ENCODE results near the gene RBM47.

RBM47 gene

DNA sequence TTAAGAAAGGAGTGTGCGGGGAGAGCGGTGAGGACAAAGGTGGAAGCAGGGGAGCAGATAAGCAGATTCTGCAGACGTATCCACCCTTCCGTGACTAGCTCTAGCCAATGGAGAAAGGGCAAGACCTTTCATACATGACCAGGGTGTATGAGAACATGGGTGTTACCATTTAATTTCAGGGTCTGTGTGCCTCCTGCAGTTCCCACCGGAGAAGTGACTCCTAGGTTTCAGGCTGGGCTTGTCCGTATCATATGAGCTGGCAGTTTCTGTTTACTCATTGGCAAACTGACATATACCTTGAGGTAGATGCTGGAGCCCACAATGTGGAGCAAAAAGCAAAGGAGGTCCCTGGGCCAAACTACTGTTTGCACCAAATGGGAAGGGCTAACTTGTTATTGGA is 6.8 kb downstream of the RBM47 start:
- DNase-seq, result no peak

DNA sequence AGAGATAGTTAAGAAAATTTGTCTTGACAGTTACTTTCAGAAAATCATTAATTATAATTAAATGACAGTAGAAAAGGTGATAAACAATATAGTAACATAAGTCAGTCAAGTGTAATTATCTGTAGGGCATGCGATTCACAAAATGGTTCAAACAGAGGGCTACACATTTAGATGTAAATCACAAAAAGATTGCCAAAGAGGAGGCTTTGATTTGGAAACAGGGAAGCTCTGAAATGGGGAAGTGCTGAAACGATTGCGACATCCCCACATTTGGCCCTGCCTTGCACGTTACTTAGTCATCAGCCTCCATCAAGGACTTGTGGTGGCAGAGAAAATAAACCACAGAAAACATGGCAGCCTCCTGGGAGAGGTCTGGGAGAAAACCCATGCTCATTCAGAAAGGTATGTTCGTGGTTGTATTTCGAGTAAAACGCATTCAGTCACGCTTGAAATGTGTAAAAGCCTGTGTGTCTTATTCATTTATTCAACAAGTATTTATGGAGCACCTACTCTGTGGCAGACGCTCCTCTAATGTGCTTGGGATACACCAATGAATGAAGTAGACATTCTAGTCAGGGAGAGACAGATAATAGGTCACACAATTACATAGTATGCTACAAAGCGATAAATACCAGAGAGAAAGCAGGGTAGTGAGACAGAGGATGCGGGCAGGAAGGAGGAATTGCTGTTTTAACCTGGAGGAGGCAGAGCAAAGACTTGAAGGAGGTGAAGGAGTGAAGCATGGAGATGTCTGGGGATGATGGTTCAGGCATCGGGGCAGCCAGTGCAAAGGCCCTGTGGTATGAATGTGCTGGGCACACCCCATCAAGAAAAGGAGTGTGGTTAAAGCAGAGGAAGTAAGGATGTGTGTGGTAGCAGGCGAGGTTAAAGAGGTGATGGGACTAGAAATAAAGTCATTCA is 7.8 kb downstream of the RBM47 start:
- peak; percentile 99 for DNase-seq

GRCh38 chr4:40621229-40621591 is 8.5 kb downstream of the RBM47 start:
- DNase-seq, result no peak

DNA sequence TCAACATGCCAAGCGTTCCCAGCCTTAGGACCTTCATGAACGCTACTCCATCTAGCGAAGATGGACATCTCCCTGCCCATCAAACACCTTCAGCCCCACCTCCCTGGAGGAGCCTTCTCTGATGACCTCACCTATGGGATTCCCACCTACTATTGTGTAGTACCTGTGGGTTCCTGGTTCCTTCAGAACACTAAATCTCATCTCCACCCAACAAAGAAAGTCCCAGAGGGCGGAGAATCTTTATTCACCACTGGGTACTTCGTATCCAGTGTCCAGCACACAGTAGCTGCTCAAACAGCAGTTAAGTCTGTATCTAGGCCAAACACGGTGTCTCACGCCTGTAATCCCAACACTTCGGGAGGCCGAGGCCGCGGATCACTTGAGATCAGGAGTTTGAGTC is 10.1 kb downstream of the RBM47 start:
- DNase-seq, result no peak

GRCh38 chr4:40617872-40618271 is 11.8 kb downstream of the RBM47 start:
- no peak for DNase-seq

- DNase-seq, result no peak
Observed at GRCh38 chr4:40614031-40614430, 15.6 kb downstream of the RBM47 start.

- DNase-seq, result no peak
Observed at GRCh38 chr4:40613456-40613855, 16.2 kb downstream of the RBM47 start.

- DNase-seq, result no peak
Observed at GRCh38 chr4:40612831-40613230, 16.8 kb downstream of the RBM47 start.

- DNase-seq, result no peak
Observed at GRCh38 chr4:40612283-40612682, 17.4 kb downstream of the RBM47 start.

DNA sequence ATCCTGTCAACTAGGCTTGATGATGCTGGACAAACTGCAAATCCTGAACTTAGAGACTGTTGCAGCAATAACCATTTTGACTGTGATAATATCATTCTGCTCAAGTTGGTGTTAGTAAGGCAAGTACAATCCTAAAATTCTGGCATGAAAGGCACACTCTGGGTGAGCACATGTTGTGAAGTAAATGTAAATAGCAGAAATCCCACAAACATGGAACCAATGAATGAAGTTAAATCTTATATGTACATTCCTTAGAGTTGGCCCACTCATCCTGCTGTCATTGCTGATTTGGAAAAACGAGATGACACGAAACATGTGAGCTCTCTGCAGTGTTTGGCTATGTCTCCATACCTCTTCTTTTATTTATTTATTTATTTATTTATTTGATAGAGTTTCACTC is 21.0 kb downstream of the RBM47 start:
- no peak for DNase-seq

- peak; percentile 64 for DNase-seq
Observed at GRCh38 chr4:40607221-40607620, 22.4 kb downstream of the RBM47 start.

- no peak for DNase-seq
Observed at GRCh38 chr4:40606239-40606767, 23.4 kb downstream of the RBM47 start.

DNA sequence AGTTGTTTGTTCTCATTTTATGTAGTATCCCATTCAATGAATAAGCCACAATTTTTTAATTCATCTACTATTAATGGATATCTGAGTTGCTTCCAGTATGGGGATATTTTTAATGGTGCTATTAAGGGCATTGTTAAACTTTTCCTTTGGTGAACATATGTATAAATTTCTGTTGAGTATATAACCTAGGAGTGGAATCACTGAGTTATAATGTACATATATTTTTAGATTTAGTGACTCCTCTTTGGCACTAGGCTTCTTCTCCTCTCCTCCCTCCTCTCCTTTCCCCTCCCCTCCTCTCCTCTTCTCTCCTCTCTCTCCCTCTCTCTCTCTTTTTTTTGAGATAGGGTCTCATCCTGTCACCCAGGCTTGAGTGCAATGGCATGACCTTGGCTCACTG is 26.4 kb downstream of the RBM47 start:
- DNase-seq, result no peak

- DNase-seq, result peak; percentile 81
Observed at GRCh38 chr4:40601641-40602040, 28.0 kb downstream of the RBM47 start.

DNA sequence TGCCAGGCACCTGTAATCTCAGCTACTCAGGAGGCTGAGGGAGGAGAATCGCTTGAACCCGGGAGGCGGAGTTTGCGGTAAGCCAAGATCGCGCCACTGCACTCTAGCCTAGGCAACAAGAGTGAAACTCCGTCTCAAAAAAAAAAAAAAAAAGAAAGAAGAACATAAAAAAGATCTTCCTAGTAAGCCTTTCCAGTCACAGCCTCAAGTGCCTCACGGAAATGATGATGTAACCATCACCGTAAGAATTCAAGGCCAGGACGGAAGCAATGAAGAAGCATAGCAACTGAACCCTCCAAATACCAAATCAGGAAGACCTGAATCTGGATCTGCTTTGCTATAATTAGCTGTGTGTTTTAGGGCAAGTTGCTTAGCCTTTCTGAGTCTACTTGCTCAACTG is 28.8 kb downstream of the RBM47 start:
- DNase-seq, result peak; percentile 91

DNA sequence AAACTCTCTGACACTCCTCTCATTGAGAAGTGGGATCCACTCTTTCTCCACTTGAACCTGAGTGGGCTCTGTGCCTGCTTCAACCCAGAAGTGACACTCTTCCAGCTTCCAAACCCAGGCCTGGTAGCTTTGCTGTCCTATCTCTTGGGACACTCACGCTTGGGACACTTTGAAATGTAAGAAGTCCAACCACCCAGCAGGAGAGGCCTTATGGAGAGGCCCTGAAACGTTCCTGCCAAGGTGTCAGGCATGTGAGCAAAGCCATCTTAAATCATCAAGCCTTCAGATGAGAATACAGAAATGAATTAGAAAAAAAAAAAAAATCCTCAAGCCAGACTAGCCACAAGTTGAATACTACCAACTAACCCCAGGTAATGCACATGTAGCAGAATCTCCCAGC is 30.2 kb downstream of the RBM47 start:
- no peak for DNase-seq

- no peak for DNase-seq
Observed at GRCh38 chr4:40596522-40596921, 33.1 kb downstream of the RBM47 start.

DNA sequence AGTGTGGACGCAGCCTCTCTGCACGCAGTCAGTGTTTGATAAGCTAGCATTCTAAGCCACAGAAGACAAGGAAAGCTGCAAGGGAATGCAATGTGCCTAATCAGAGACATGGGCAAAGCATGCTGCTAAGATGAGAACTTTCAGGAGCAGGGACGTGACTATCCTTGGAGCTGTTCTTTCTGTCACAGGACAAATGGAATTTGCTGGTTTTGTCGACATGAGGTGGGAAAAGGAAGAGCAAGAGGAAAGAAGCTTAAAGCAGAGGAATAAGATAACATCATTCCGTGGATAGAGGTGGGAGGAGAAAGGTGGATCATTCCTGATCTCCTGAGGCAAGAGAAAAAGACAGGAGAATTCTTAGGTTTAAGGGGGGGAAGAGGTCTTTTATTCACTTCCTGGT is 33.7 kb downstream of the RBM47 start:
- no peak for DNase-seq

DNA sequence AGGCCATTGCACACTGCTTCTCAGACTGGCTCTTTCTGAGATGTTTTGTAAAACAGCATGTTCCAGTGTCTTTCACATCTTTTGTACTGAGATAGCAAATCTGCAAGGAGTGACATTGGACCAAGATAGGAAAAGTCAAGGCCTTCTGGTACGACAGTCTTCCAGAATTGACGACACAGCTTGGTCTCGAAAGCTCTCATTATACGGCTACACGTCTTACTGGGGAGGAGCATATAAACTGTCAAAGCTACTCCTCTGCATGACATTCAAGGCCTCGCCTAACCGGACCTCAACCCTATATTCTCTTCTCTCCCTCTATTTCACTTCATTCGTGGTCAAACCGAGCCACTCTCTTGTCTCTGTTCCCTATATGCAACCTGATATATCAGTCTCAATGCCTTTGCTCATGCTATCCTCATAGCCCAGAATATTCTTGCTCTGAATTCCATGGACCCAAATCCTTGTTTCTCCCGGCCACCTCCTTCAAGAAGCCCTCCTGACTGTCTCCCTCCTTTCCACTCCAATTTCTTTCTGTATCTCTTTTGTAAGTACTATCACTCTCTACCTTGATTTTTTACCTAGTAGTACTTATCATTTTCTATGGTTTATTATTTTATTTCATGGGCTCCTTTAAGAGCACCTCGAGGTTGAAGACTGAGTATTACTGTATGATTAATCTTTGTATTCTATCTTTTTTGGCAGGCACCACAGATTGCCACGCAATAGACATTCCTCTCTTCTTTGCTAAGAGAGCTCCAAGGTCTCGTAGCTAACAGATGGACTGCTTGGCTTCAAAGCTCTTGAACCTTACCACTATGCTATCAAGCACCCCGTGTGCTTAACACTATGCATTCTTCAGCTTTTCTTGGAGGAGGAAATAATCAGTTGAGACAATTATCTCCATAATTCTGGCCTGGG is 35.1 kb downstream of the RBM47 start:
- no peak for DNase-seq

DNA sequence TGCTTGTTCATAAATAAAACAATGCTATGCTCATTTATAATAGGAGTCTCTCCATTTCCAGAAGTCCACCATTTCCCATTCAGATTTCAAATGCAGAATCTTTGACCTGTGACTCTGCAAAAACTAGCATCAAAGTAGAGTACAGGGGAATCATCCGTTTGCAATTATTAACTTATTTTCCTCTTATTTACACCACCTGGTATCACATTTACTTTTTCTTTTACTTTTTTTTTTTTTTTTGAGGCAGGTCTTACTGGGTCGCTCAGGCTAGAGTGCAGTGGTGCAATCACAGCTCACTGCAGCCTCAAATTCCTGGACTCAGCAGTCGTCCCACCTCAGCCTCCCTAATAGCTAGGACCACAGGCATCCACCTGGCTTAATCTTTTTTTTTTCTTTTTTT is 37.6 kb downstream of the RBM47 start:
- no peak for DNase-seq

DNA sequence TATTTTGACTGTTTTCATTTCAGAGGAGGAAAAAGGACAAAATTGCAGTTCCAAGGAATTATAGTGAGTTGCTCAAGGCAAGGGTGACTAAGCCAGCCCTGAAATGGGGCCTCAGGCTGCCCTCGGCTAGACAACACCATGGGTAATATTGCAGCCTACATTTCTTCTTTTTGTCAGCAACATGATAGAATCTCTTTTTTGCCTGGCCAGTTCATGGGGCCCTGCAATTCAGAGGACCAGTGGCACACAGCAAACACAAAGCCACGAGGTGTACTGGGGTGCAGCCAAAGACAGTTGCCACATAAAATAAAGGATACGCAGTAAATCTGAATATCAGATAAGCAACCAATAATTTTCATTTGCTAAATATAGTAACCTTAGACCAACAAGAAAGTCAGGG is 41.8 kb downstream of the RBM47 start:
- peak; percentile 87 for DNase-seq

DNA sequence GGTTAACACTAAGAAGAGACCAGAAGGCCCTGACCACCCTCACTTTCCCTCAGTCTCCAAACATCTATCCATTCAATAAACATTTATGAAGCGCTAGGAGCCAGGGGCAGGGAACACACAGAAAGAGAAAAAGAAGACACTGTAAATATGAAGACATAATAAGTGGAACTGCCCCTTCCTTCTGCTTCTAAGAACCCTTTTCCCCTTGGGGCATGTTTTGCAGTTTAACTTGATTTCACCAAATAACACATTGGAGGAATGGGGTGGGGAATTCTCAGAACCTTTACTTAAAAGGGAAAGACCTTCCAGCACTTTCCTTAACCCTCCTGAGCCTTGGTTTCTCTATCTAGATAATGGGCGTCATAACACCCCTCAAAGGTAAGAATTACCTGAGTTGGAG is 42.3 kb downstream of the RBM47 start:
- no peak for DNase-seq

GRCh38 chr4:40586729-40587128 is 42.9 kb downstream of the RBM47 start:
- peak; percentile 89 for DNase-seq

DNA sequence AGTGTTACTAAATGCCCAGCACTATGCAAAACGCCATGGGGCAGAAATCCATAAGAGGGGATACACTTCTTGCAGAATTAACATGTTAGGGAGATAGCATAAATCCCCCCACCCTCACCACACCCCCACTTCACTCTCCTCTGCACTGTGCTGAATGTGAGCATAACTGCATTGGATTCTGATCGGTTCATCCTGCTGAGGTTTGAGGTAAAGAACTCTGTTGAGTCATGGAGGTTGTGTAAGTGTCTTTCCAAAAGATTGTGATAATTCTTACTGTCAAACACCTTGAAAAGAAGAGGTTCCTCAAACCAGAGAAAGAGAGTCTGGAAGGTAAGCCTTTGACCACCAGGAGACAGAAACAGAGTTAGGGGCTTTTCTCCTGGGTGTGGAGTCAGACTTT is 43.6 kb downstream of the RBM47 start:
- no peak for DNase-seq

Data from suppressor macrophage treated with lipopolysaccharide for 4 hours (primary cell).